Gastroesophageal sphincter (tissue), 4 donors: ENCODE data around the gene SP140. TPM values are rescaled to one million over a fixed set of nuclear protein-coding genes. Genes with fewer than 3 reads are reported as not detected.
"Not testable (repeated sequence)": the region's sequence is repeated elsewhere in the genome, so short reads cannot be mapped to it uniquely, and the experiment has no call there.

Experiments used
- ATAC-seq: fragments of 150-250 bp; one replicate; pipeline ENCODE4 v1.9.1; 2016; ENCODE audit warnings: mild to moderate bottlenecking, moderate library complexity
- H3K27ac ChIP-seq, 4 donors: fragments of 200-600 bp; sonication (generic) in 3 of 4; 1 replicate in 3 of 4; 2 replicates in 1 of 4; pipeline ENCODE4 v1.5.1; 2016 to 2019
- H3K27me3 ChIP-seq: fragments of 200-600 bp; sonication (generic); one replicate; pipeline ENCODE4 v1.5.1; 2019
- H3K36me3 ChIP-seq, 2 donors: fragments of 200-600 bp; sonication (generic); one replicate each; pipeline ENCODE4 v1.5.1; 2019; ENCODE audit warnings: control low read depth in 1 of 2
- H3K4me1 ChIP-seq, 3 donors: fragments of 200-600 bp; sonication (generic); 1 replicate in 2 of 3; 2 replicates in 1 of 3; pipeline ENCODE4 v1.5.1; 2016 to 2019; ENCODE audit warnings: control low read depth in 2 of 3
- H3K4me3 ChIP-seq, 2 donors: fragments of 200-600 bp; sonication (generic); one replicate each; pipeline ENCODE4 v1.5.1; 2019; ENCODE audit warnings: mild to moderate bottlenecking in 1 of 2, moderate library complexity in 1 of 2
- H3K9me3 ChIP-seq, 3 donors: fragments of 200-600 bp; sonication (generic); one replicate each; pipeline ENCODE4 v1.5.1; 2017 to 2019; ENCODE audit warnings: control low read depth in 2 of 3
- CTCF ChIP-seq, 4 experiments: fragments of 200-600 bp in 2 of 4; fragments of 450-650 bp in 2 of 4; sonication (generic) in 1 of 4; IDR thresholded peaks; one replicate each; pipeline ENCODE4 v1.5.1; 2017 to 2019; ENCODE audit warnings: antibody characterized with exemption in 4 of 4, mild to moderate bottlenecking in 2 of 4, moderate library complexity in 2 of 4
- EP300 ChIP-seq: sonication (generic); formaldehyde crosslinking; IDR thresholded peaks from one replicate; pipeline ENCODE4 v1.6.1; 2017; ENCODE audit warnings: antibody characterized with exemption, mild to moderate bottlenecking
- POLR2A ChIP-seq, 2 donors: fragments of 450-650 bp; IDR thresholded peaks; one replicate each; pipeline ENCODE4 v1.6.1; 2017; ENCODE audit warnings: antibody characterized with exemption in 2 of 2, mild to moderate bottlenecking in 2 of 2, moderate library complexity in 1 of 2
- POLR2AphosphoS5 ChIP-seq: sonication (generic); formaldehyde crosslinking; IDR thresholded peaks from one replicate; pipeline ENCODE4 v1.6.1; 2017; ENCODE audit warnings: antibody characterized with exemption
- WGBS, 2 donors: methylation state at CpG; one replicate each; pipeline ENCODE4 v1.1.5; 2018; ENCODE audit warnings: low coverage in 1 of 2; 5-methylcytosine and 5-hydroxymethylcytosine counted together
- total RNA-seq, 4 donors: library from RNA; depleted of rRNA; stranded (reverse); fragments of >200 nt; gene quantifications; one replicate each; pipeline ENCODE4 v1.1.0, GENCODE V29; 2016

Gene SP140
- total RNA-seq, 4 donors from 2014 or later: 0.92 to 2.3 (median 2.0) TPM; not detected in 1

GRCh38 chr2:230282936-230283335, 57.4 kb downstream of the SP140 start:
- Histone ChIP-seq H3K4me1 (no peaks in the 10 kb centered on the region), H3K27me3 (no peaks in the 10 kb centered on the region), H3K9me3 (peaks cover 0 to 3% (median 0%) of the 10 kb centered on the region in 3 donors), H3K36me3 (no peaks in the 10 kb centered on the region), H3K4me3 (no peak overlapping the region), H3K27ac (no peak overlapping the region)
- no peak for ATAC-seq
- TF ChIP-seq POLR2AphosphoS5 (no peak), EP300 (no peak)
- WGBS, 2 donors: 79 to 84% methylated on average over 2 of the region's 2 CpGs

- no peaks in the 10 kb centered on the region for H3K36me3 ChIP-seq
- ATAC-seq: no peak
- no peak overlapping the region for H3K4me3 ChIP-seq
- no peaks in the 10 kb centered on the region for H3K9me3 ChIP-seq
- H3K4me1 ChIP-seq: no peaks in the 10 kb centered on the region
- no peak for TF ChIP-seq POLR2A (IDR thresholded peaks at IDR 0.05)
- no peak for TF ChIP-seq POLR2AphosphoS5
- no peak for TF ChIP-seq EP300
- TF ChIP-seq CTCF (IDR thresholded peaks at IDR 0.05): no peak
- 68 to 85% methylated on average over 3 of the region's 3 CpGs for WGBS, 2 donors
- H3K27ac ChIP-seq: no peak overlapping the region
- H3K27me3 ChIP-seq: no peaks in the 10 kb centered on the region
Observed at GRCh38 chr2:230286048-230286447, 60.5 kb downstream of the SP140 start.

GRCh38 chr2:230289311-230289710, 63.8 kb downstream of the SP140 start:
- WGBS, 2 donors: 92% methylated on average over 3 to 4 of the region's 4 CpGs
- not testable (repeated sequence) for H3K4me1 ChIP-seq

GRCh38 chr2:230295192-230295591, 69.7 kb downstream of the SP140 start:
- TF ChIP-seq CTCF (IDR thresholded peaks at IDR 0.05) (no peak), POLR2A (IDR thresholded peaks at IDR 0.05) (no peak)
- 84 to 93% methylated on average over 5 to 6 of the region's 6 CpGs for WGBS, 2 donors
- H3K4me3 ChIP-seq: no peak overlapping the region
- H3K36me3 ChIP-seq: no peaks in the 10 kb centered on the region
- no peaks in the 10 kb centered on the region for H3K4me1 ChIP-seq
- peaks cover 0 to 18% (median 0%) of the 10 kb centered on the region in 3 donors for H3K9me3 ChIP-seq
- H3K27ac ChIP-seq: no peak overlapping the region
- no peak for ATAC-seq
- no peaks in the 10 kb centered on the region for H3K27me3 ChIP-seq

More at GRCh38 chr2:230289311-230289710, 63.8 kb downstream of the SP140 start:
- ATAC-seq, H3K27me3 ChIP-seq, H3K36me3 ChIP-seq, H3K9me3 ChIP-seq, H3K27ac ChIP-seq, H3K4me3 ChIP-seq: not testable (repeated sequence)

DNA sequence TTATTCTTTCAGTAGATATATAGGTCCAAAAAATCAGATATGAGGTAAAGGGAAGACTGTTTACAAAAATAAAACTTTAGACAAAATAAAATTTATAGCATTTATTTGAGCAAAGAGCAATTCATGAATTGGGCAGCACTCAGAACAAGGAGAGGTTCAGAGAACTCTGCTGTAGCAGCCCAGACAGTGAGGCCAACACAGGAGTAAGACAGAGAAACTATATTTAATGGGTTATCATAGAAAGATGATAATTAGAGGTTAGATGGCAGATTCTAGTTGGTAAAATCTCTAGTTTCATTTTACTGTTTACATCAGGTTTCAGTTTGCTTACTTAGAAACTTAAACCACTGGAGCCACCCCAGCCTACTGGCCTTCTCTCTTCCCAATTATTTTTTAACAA, 71.4 kb downstream of the SP140 start:
- Histone ChIP-seq H3K4me1 (no peaks in the 10 kb centered on the region), H3K27ac (no peak overlapping the region), H3K27me3 (no peaks in the 10 kb centered on the region), H3K9me3 (peaks cover 0 to 18% (median 0%) of the 10 kb centered on the region in 3 donors), H3K36me3 (no peaks in the 10 kb centered on the region), H3K4me3 (no peak overlapping the region)
- TF ChIP-seq POLR2A (IDR thresholded peaks at IDR 0.05): no peak
- no peak for TF ChIP-seq POLR2AphosphoS5
- TF ChIP-seq EP300: no peak
- TF ChIP-seq CTCF (IDR thresholded peaks at IDR 0.05): no peak
- ATAC-seq: no peak

GRCh38 chr2:230299618-230300017, 74.1 kb downstream of the SP140 start:
- no peak overlapping the region for H3K4me3 ChIP-seq
- WGBS, 2 donors: 92% methylated on average over 2 of the region's 2 CpGs; no CpG with 5 or more reads in 1 of the 2 donors
- no peak for TF ChIP-seq POLR2AphosphoS5
- TF ChIP-seq POLR2A (IDR thresholded peaks at IDR 0.05): no peak
- TF ChIP-seq EP300: no peak
- TF ChIP-seq CTCF (IDR thresholded peaks at IDR 0.05): no peak
- no peak overlapping the region for H3K27ac ChIP-seq
- no peak for ATAC-seq
- no peaks in the 10 kb centered on the region for H3K36me3 ChIP-seq
- no peaks in the 10 kb centered on the region for H3K27me3 ChIP-seq
- H3K4me1 ChIP-seq: no peaks in the 10 kb centered on the region
- H3K9me3 ChIP-seq: peaks cover 0 to 23% (median 0%) of the 10 kb centered on the region in 3 donors
